Mucosa of stomach (tissue), 1 donor: ENCODE measurements around the gene MRPL18.
"Not testable (repeated sequence)": the region's sequence is repeated elsewhere in the genome, so short reads cannot be mapped to it uniquely, and the experiment has no call there.

ENCODE experiments used
- H3K27me3 ChIP-seq: one replicate; pipeline ENCODE4 v1.7.0; 2013; ENCODE audit warnings: mild to moderate bottlenecking, low read length; ENCODE audit not compliant: control insufficient read depth, insufficient read depth
- H3K36me3 ChIP-seq: one replicate; pipeline ENCODE4 v1.7.0; 2013; ENCODE audit warnings: low read length; ENCODE audit not compliant: control insufficient read depth, insufficient read depth
- H3K4me1 ChIP-seq: one replicate; pipeline ENCODE4 v1.7.0; 2013; ENCODE audit warnings: mild to moderate bottlenecking, low read length; ENCODE audit not compliant: control insufficient read depth, insufficient read depth
- H3K4me3 ChIP-seq: one replicate; pipeline ENCODE4 v1.7.0; 2013; ENCODE audit warnings: low read length
- H3K9ac ChIP-seq: one replicate; pipeline ENCODE4 v1.7.0; 2013; ENCODE audit warnings: mild to moderate bottlenecking, low read length, moderate library complexity
- H3K9me3 ChIP-seq: one replicate; pipeline ENCODE4 v1.7.0; 2013; ENCODE audit warnings: mild to moderate bottlenecking, low read length, moderate library complexity; ENCODE audit not compliant: control insufficient read depth
- donor health status: Pancreatic carcinoma.

The MRPL18 gene

DNA sequence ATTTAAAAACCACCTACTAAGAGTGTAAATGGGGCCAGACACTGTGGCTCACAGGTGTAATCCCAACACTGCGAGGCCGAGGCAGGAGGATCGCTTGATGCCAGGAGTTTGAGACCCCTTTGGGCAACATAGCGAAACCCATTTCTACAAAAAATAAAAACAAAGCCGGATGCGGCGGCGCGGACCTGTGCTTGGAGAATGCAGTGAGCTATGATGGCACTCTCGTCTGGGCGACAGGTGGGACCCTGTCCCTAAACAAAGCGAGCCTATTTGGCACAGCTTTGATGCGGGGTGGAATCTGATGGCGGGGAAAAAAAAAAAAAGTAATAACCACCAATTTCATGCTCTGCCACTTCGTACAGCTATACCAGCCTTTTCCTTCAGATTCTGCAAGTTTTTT, 2.0 kb upstream of the MRPL18 start:
- Histone ChIP-seq H3K9ac (peak overlapping the region; percentile 84), H3K4me3 (no peak overlapping the region), H3K36me3 (peaks cover 4% of the 10 kb centered on the region), H3K4me1 (peaks cover 7% of the 10 kb centered on the region), H3K27me3 (no peaks in the 10 kb centered on the region), H3K9me3 (no peaks in the 10 kb centered on the region)

DNA sequence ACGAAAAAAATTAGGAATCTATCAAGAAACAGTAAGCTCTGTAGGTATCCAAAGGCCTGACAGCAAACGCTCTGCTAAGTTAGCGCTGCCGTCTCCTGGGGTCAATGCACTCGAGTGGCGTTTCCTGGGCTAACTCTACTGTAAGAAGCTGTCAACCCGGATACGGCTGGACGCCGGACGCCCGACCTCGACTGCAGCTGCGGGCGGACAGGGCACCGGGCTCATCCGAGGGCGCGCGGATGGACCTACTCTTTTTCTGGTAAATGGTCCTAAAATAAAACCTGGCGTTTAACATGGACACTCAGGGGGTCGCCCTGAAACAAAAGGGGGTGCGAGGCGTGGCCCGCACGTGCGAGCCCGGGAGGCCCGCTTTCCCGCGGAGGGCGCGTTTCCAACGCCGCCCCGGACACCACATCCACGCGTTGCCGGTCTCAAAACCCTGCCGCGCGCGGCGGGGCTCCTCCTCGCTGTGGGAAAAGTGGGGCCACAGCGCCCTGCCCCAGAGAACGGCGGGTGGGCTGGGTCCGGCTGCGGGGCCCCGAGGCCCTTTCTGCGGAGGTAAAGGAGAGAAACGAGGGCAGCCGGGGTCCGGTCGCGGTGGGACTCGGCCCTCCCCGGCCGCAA, 1.4 kb upstream of the MRPL18 start:
- Histone ChIP-seq H3K4me3 (peak overlapping the region; percentile 38), H3K9me3 (no peaks in the 10 kb centered on the region), H3K9ac (peak overlapping the region; percentile 84), H3K4me1 (peaks cover 7% of the 10 kb centered on the region), H3K36me3 (no peaks in the 10 kb centered on the region), H3K27me3 (no peaks in the 10 kb centered on the region)

DNA sequence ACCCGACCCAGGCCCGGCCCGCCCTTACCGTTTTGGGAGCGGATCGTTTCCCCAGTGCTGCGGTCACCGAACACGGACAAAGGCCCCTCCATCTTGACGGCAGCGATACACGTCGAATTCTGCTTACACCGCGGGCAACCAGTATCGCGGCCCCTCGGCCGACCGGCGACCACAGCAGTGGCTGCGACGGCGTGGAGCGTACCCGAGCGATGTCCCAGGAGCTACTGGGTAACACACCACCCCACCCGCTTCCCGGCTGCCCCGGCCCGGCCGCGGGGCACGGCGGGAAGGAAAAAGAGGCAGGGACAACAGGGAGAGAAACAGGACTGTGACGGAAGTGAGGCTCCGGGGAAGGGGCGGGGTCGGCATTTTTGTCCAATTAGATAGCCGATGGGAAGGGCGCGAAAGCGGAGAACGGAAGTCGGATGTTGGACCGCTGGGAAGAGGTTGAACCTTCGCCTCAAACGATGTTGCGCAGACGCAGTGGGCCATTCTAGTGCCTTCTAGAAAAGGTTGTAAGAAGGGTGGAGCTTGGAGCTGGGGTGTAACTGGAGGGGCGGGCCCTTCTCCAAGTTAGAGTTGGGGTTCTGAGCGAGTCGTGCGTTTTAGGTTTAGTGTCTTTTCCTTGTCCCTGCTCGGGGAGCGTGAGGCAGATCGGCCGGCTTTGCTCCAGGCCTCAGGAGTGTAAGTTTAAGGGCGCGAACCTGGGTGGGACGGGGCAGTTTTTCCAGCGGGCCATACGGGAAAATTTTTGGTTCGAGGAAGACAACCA, 704 bp upstream of the MRPL18 start, which contains the start of gene TCP1:
TSS of gene TCP1 (minus strand) at position 226 of the 772 bp plus-strand sequence. CDS start at position 92, 134 bp downstream.
- H3K4me3 ChIP-seq, result peak within 1 kb of the TSS; percentile 95
- H3K4me1 ChIP-seq, result peaks cover 7% of the 10 kb centered on the region
- H3K36me3 ChIP-seq, result no peaks in the 10 kb centered on the region

DNA sequence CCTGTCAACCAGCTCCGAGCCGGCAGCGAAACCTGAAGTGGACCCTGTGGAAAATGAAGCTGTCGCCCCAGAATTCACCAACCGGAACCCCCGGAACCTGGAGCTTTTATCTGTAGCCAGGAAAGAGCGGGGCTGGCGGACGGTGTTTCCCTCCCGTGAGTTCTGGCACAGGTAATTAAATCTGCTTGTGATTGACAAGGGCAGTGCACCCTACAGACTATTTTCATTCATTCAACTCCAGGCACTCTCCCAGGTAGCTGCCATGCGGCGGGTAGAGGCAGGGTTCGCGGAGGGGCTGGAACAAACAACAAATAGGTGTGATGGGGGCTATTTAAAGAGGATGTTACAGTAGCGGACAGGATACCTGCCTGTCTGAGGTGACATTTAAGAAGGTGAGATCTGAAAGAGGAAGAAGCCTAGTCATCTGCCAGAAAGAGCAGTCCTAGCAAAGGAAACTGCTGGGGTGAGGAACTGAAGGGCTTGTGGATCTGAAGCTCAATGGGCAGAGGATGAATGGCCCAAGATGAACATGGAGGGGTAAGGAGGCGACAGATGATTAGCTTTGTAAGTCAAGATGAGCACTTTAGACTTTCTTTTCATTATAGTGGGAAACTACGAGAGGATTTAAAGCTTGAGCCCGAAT, 810 bp downstream of the MRPL18 start:
- H3K4me1 ChIP-seq, result peaks cover 7% of the 10 kb centered on the region
- H3K9ac ChIP-seq, result peak overlapping the region; percentile 86
- no peaks in the 10 kb centered on the region for H3K36me3 ChIP-seq
- peak overlapping the region; percentile 95 for H3K4me3 ChIP-seq
- H3K27me3 ChIP-seq, result no peaks in the 10 kb centered on the region
- no peaks in the 10 kb centered on the region for H3K9me3 ChIP-seq

More for the DNA sequence above, 704 bp upstream of the MRPL18 start, which contains the start of gene TCP1:
- Histone ChIP-seq H3K9ac (peak within 1 kb of the TSS; percentile 86), H3K9me3 (no peaks in the 10 kb centered on the region), H3K27me3 (no peaks in the 10 kb centered on the region)

DNA sequence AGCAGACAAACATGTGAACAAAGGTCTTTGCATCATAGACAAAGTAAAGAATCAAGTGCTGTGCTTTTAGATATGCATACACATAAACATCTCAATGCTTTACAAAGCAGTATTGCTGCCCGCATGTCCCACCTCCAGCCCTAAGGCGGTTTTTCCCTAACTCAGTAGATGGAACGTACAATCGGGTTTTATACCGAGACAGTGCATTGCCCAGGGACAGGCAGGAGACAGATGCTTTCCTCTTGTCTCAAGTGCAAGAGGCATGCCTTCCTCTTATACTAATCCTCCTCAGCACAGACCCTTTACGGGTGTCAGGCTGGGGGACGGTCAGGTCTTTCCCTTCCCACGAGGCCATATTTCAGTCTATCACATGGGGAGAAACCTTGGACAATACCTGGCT, 4.7 kb downstream of the MRPL18 start:
- H3K9me3 ChIP-seq, H3K4me3 ChIP-seq, H3K36me3 ChIP-seq, H3K4me1 ChIP-seq, H3K9ac ChIP-seq, H3K27me3 ChIP-seq: not testable (repeated sequence)

DNA sequence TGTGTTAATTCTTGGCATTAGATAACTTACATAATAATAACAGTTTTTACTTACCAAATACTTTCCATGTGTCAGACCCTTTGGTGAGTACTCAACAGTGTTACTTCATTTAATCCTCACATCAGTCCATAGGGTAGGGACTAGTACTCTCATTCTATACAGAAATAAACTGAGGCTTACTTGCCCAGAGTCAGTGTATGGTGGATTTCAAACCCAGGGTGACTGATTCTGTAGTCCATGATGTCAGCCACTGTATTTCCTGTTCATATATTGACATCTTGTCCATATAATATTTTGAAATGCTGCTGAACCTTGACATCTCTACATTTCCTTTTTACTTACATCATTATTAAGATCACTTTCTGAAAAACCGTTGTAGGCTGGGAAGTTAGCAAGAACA, 7.3 kb downstream of the MRPL18 start:
- H3K36me3 ChIP-seq, result peaks cover 4% of the 10 kb centered on the region
- no peaks in the 10 kb centered on the region for H3K9me3 ChIP-seq
- no peak overlapping the region for H3K9ac ChIP-seq
- no peaks in the 10 kb centered on the region for H3K4me1 ChIP-seq
- no peaks in the 10 kb centered on the region for H3K27me3 ChIP-seq
- no peak overlapping the region for H3K4me3 ChIP-seq

DNA sequence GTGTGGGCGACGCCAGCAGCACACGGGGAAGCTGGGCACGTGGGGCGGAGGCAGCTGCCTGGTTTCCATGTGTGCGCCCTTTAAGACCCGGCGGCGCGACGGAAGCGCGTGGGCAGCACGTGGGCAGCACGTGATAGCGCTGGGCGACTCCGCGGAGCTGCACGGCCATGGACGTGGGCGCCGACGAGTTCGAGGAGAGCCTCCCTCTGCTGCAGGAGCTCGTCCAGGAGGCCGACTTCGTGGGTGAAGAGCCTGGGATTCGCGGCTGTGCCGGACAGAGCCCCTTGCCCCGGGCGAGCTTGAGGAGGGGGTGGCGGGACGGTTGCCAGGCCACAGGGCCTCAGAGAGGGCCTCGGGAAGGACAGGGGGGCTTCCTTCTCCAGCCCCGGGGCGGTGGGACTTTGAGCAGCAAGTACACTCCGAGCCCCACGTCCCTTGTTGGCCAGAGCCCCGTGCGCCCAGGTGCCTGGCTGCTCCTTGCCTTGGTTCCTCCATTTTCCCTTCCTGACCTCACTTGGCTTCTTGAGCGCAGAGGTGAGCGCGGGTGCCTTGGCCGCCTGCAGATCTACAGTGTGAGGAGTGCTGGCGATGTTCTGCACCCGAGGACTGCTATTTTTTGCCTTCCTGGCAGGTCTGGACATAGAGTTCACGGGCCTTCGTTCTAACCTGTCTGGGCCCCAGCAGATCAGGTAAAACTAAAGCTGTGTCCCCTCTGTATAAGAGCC, 10.0 kb downstream of the MRPL18 start, which contains the start of gene PNLDC1:
TSS of gene PNLDC1 (plus strand) at position 136 of the 725 bp plus-strand sequence. CDS start at position 168, 32 bp downstream.
- Histone ChIP-seq H3K9me3 (no peaks in the 10 kb centered on the region), H3K4me3 (no peak within 1 kb of the TSS), H3K27me3 (no peaks in the 10 kb centered on the region), H3K9ac (no peak within 1 kb of the TSS), H3K36me3 (peaks cover 4% of the 10 kb centered on the region), H3K4me1 (no peaks in the 10 kb centered on the region)

DNA sequence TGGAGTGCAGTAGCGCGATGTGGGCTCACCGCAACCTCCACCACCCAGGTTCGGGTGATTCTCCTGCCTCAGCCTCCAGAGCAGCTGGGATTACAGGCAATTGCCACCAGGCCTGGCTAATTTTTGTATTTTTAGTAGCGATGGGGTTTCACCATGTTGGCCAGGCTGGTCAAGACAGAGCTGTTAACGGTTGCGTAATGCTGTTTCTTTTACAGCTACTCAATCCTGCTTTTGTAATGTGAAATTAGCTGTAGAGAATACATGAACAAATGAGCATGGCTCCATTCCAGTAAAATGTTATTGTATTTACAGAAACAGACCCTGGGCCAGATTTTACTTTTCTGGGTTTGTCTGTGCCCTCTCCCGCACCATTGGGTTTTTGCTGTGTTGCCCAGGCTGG, 11.7 kb downstream of the MRPL18 start:
- H3K9ac ChIP-seq, result no peak overlapping the region
- no peak overlapping the region for H3K4me3 ChIP-seq
- no peaks in the 10 kb centered on the region for H3K4me1 ChIP-seq
- peaks cover 4% of the 10 kb centered on the region for H3K36me3 ChIP-seq
- H3K27me3 ChIP-seq, result no peaks in the 10 kb centered on the region
- H3K9me3 ChIP-seq, result no peaks in the 10 kb centered on the region

DNA sequence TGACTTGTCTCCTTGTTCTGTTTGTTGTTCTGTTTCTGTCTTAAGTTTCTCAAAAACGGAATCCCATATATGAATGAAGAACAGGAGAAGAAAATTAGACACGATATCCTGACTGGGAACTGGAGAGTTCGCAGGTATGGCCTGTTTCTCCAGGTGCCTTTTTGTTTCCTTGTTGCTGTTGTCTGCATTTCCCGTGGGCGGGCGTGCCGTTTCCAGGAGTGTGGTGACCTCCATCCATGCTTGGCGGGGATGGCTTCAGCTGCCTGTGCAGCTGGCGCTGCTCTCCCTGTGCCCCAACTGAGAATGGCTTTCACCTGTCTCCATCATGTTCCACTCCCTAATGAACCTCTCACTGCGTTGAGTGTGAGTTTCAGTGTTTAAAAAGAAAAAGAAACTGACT, 14.2 kb downstream of the MRPL18 start:
- no peaks in the 10 kb centered on the region for H3K27me3 ChIP-seq
- no peaks in the 10 kb centered on the region for H3K9me3 ChIP-seq
- H3K4me1 ChIP-seq, result no peaks in the 10 kb centered on the region
- no peak overlapping the region for H3K4me3 ChIP-seq
- H3K9ac ChIP-seq, result no peak overlapping the region
- no peaks in the 10 kb centered on the region for H3K36me3 ChIP-seq

DNA sequence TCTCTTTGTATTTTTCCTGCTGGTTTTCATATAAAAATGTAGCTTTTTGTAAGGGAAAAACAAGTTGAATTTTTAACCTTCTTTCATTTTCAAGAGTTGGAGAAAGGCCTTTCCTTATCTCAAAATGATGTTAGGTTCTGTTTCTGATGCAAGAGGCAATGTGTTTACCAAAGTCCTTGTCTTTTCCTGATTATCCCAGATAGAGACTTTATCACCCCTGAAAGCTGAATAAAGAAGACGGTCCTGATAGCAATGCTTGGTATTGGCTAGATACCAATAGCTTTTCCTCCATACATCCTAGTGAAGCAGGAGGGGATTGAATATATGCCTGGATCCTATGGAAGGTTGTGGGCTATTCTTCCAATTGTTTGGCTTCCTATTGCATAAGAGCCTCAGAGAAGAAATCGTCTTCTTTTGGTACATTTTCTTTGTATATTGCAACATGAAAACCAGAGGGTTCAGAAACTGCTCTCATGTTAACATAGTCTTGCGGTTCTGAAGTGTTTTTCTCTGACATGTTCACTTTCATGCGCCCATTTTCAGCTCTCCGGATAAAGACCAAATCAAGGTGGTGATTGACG, 15.3 kb downstream of the MRPL18 start:
- Histone ChIP-seq H3K9ac (no peak overlapping the region), H3K27me3 (no peaks in the 10 kb centered on the region), H3K4me3 (no peak overlapping the region), H3K9me3 (no peaks in the 10 kb centered on the region), H3K36me3 (no peaks in the 10 kb centered on the region), H3K4me1 (no peaks in the 10 kb centered on the region)

DNA sequence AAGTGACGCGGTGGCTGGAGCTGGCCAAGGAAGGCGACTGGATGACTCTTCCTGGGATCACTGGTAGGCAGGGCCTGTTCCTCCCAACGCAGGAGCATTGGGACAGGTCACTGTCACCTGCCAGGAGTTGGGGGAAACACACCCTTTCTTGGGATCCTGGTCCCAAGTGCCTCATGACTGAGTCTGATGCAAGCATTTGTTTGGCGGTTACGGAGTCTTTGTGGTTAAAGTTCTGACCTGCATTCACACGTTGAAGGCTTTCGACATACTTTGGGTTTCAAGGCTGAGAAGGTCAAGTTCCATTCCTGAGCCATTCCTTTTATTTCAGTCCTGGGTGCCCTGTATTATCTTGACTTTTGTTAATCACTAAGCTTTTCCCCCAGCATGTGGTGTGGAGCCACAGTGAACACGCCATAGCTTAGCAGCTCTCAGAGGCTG, 15.8 kb downstream of the MRPL18 start:
- Histone ChIP-seq H3K9ac (no peak overlapping the region), H3K36me3 (no peaks in the 10 kb centered on the region), H3K27me3 (no peaks in the 10 kb centered on the region), H3K9me3 (no peaks in the 10 kb centered on the region), H3K4me3 (no peak overlapping the region), H3K4me1 (no peaks in the 10 kb centered on the region)
